Stomach (tissue), 4 donors: ENCODE measurements around the gene C22orf23.

ENCODE experiments used
- CTCF ChIP-seq, 7 experiments: fragments of 450-650 bp in 4 of 7; fragments of 200-600 bp in 3 of 7; sonication (generic) in 3 of 7; IDR thresholded peaks; one replicate each; pipeline ENCODE4 v1.5.1; 2016 to 2019; ENCODE audit warnings: antibody characterized with exemption in 7 of 7, control low read depth in 2 of 7, mild to moderate bottlenecking in 1 of 7
- EP300 ChIP-seq: sonication (generic); formaldehyde crosslinking; IDR thresholded peaks from one replicate; pipeline ENCODE4 v1.6.1; 2017; ENCODE audit warnings: antibody characterized with exemption
- POLR2A ChIP-seq, 4 donors: fragments of 450-650 bp; IDR thresholded peaks; one replicate each; pipeline ENCODE4 v1.6.1; 2016; ENCODE audit warnings: antibody characterized with exemption in 4 of 4, control low read depth in 2 of 4, mild to moderate bottlenecking in 1 of 4, moderate library complexity in 1 of 4
- POLR2AphosphoS5 ChIP-seq, 3 donors: sonication (generic); formaldehyde crosslinking; IDR thresholded peaks; one replicate each; pipeline ENCODE4 v1.6.1; 2016; ENCODE audit warnings: antibody characterized with exemption in 3 of 3

GRCh38 chr22:37923927-37924326 is 29.5 kb downstream of the C22orf23 start:
- no peak for TF ChIP-seq CTCF (IDR thresholded peaks at IDR 0.05)
- TF ChIP-seq POLR2A (IDR thresholded peaks at IDR 0.05), result no peak
- peak in 2 of 3 donors; percentile 15 to 19 for TF ChIP-seq POLR2AphosphoS5 (IDR thresholded peaks at IDR 0.05)
- TF ChIP-seq EP300, result no peak
